Ovary (tissue), 9 donors: ENCODE results near the gene YWHAB. TPM values are rescaled to one million over a fixed set of nuclear protein-coding genes. Genes with fewer than 3 reads are reported as not detected.
A peak's percentile ranks its signal among the peaks of the same experiment; 100 is the strongest.

Experiments
- DNase-seq, 5 donors: peaks; one replicate each; pipeline ENCODE4 v3.0.0-alpha.2; 2019 to 2020
- H3K27ac ChIP-seq, 2 donors: fragments of 200-600 bp; one replicate each; pipeline versions ENCODE4 v1.5.1 to v1.8.0; 2019 to 2022
- H3K27me3 ChIP-seq: fragments of 200-600 bp; one replicate; pipeline ENCODE4 v1.8.0; 2022
- H3K36me3 ChIP-seq: fragments of 200-600 bp; sonication (generic); one replicate; pipeline ENCODE4 v1.5.1; 2019
- H3K4me1 ChIP-seq: one replicate; pipeline ENCODE4 v1.8.1; 2013; ENCODE audit warnings: mild to moderate bottlenecking, moderate library complexity; ENCODE audit not compliant: insufficient read depth
- H3K4me3 ChIP-seq: fragments of 200-600 bp; sonication (generic); one replicate; pipeline ENCODE4 v1.5.1; 2017
- H3K9me3 ChIP-seq, 2 donors: fragments of 200-600 bp in 1 of 2; sonication (generic) in 1 of 2; one replicate each; pipeline versions ENCODE4 v1.5.1 to v1.8.1; 2013 to 2019; ENCODE audit warnings: mild to moderate bottlenecking in 1 of 2, moderate library complexity in 1 of 2
- CTCF ChIP-seq, 3 donors: fragments of 450-650 bp in 2 of 3; fragments of 200-600 bp in 1 of 3; IDR thresholded peaks; one replicate each; pipeline versions ENCODE4 v1.5.1 to v1.8.0; 2016 to 2022; ENCODE audit warnings: antibody characterized with exemption in 3 of 3, mild to moderate bottlenecking in 1 of 3
- EP300 ChIP-seq: sonication (generic); formaldehyde crosslinking; IDR thresholded peaks from one replicate; pipeline ENCODE4 v1.6.1; 2017; ENCODE audit warnings: antibody characterized with exemption
- POLR2A ChIP-seq: fragments of 450-650 bp; IDR thresholded peaks from one replicate; pipeline ENCODE4 v1.6.1; 2017; ENCODE audit warnings: antibody characterized with exemption, mild to moderate bottlenecking, moderate library complexity
- WGBS, 3 donors: extraction: QIAGEN DNeasy Blood & Tissue Kit in 1 of 3; methylation state at CpG; one replicate each; pipeline versions ENCODE4 v1.1.5 to v1.1.7; 2013 to 2017; 5-methylcytosine and 5-hydroxymethylcytosine counted together
- intact Hi-C, 4 donors: fragments of 100-400 bp; cut with DNase I; formaldehyde crosslinking; loops; one replicate each; pipeline versions ENCODE4 v1.11.0 to v1.15.1; 2022 to 2023
- polyA plus RNA-seq, 2 donors: library from polyadenylated mRNA; stranded (reverse); fragments of 200-250 nt in 1 of 2; fragments of 350-450 nt in 1 of 2; fragmentation: Illumina TruSeq in 1 of 2; extraction: RNeasy Lipid Tissue Mini Kit (QIAGEN cat#74804) in 1 of 2; gene quantifications; one replicate each; pipeline ENCODE4 v1.2.3, GENCODE V29; 2013 to 2014
- total RNA-seq, 7 donors: library from RNA; depleted of rRNA in 2 of 7; stranded (reverse); fragments of >200 nt in 2 of 7; fragmentation: NEBNext Ultra II Directional in 3 of 7; extraction: Animal tissue kit (Norgen Biotek cat#: 25700) in 3 of 7; gene quantifications; one replicate each; pipeline versions ENCODE4 v1.1.0 to v1.2.4, GENCODE V29; 2016 to 2023
- donor health status: DM: no; HTN: no; CAD: no; lungs with moderate emphysema.
- donor health status: DM: no; HTN: no; CAD: no.
- donor health status: Bipolar disorder and iron deficiency.
- donor health status: DM: yes; HTN: yes; CAD: no.
- donor health status: DM: no; HTN: no; CAD: no.
- donor health status: DM: yes; HTN: yes; CAD: no.

YWHAB gene
- total and polyA plus RNA-seq, 9 donors = 55.1 to 252 (median 117) TPM

GRCh38 chr20:44941120-44941691, 55.7 kb downstream of the YWHAB start:
- H3K27ac ChIP-seq = no peak overlapping the region
- intact Hi-C loops = no loop called here
- WGBS, 3 donors = 82 to 85% (median 84%) methylated on average over 7 of the region's 7 CpGs
- H3K4me3 ChIP-seq = no peak overlapping the region
- DNase-seq = no peak
- H3K9me3 ChIP-seq = no peaks in the 10 kb centered on the region
- peaks cover 3% of the 10 kb centered on the region for H3K4me1 ChIP-seq
- H3K36me3 ChIP-seq = no peaks in the 10 kb centered on the region
- TF ChIP-seq CTCF (IDR thresholded peaks at IDR 0.05) = no peak
- no peak for TF ChIP-seq EP300
- no peaks in the 10 kb centered on the region for H3K27me3 ChIP-seq

GRCh38 chr20:44942264-44942973, 56.9 kb downstream of the YWHAB start:
- H3K4me3 ChIP-seq = no peak overlapping the region
- TF ChIP-seq CTCF (IDR thresholded peaks at IDR 0.05) = no peak
- TF ChIP-seq EP300 = no peak
- no peak for TF ChIP-seq POLR2A
- WGBS, 3 donors = 37 to 56% (median 50%) methylated on average over 4 of the region's 4 CpGs
- H3K4me1 ChIP-seq = peaks cover 3% of the 10 kb centered on the region
- H3K36me3 ChIP-seq = no peaks in the 10 kb centered on the region
- no peak overlapping the region for H3K27ac ChIP-seq
- no peaks in the 10 kb centered on the region for H3K9me3 ChIP-seq
- intact Hi-C loops = no loop called here
- H3K27me3 ChIP-seq = no peaks in the 10 kb centered on the region
- peak in 2 of 5 donors; percentile 30 to 50 for DNase-seq

- TF ChIP-seq CTCF (IDR thresholded peaks at IDR 0.05) = no peak
- no peak for TF ChIP-seq EP300
- no peak for TF ChIP-seq POLR2A
- H3K4me3 ChIP-seq = no peak overlapping the region
- H3K27me3 ChIP-seq = no peaks in the 10 kb centered on the region
- no peak overlapping the region for H3K27ac ChIP-seq
- H3K36me3 ChIP-seq = no peaks in the 10 kb centered on the region
- DNase-seq = no peak
- 84 to 88% (median 85%) methylated on average over 4 of the region's 4 CpGs for WGBS, 3 donors
- no peaks in the 10 kb centered on the region for H3K9me3 ChIP-seq
- peaks cover 3% of the 10 kb centered on the region for H3K4me1 ChIP-seq
- intact Hi-C loops = no loop called here
Observed at GRCh38 chr20:44943828-44944227, 58.3 kb downstream of the YWHAB start.

GRCh38 chr20:44945261-44945660, 59.8 kb downstream of the YWHAB start:
- WGBS, 3 donors = 72 to 86% (median 73%) methylated on average over 6 of the region's 6 CpGs
- Histone ChIP-seq H3K36me3 (no peaks in the 10 kb centered on the region), H3K27me3 (no peaks in the 10 kb centered on the region), H3K4me3 (no peak overlapping the region), H3K9me3 (no peaks in the 10 kb centered on the region), H3K4me1 (peaks cover 3% of the 10 kb centered on the region), H3K27ac (no peak overlapping the region)
- TF ChIP-seq EP300 = no peak
- TF ChIP-seq POLR2A = no peak
- TF ChIP-seq CTCF (IDR thresholded peaks at IDR 0.05) = no peak
- DNase-seq = no peak
- intact Hi-C loops = no loop called here
